Activated naive CD8-positive, alpha-beta T cell (primary cell): ENCODE results near the gene SNCB.

Experiments used
- H3K27ac Mint-ChIP-seq: one replicate; pipeline ENCODE4 v1.8.0; 2021; ENCODE audit warnings: mixed read lengths
- H3K27me3 Mint-ChIP-seq: one replicate; pipeline ENCODE4 v1.8.0; 2021; ENCODE audit warnings: mixed read lengths
- H3K36me3 Mint-ChIP-seq: one replicate; pipeline ENCODE4 v1.8.0; 2021; ENCODE audit warnings: mixed read lengths
- H3K4me1 Mint-ChIP-seq: one replicate; pipeline ENCODE4 v1.8.0; 2021; ENCODE audit warnings: low read depth, mixed read lengths
- H3K4me3 Mint-ChIP-seq: one replicate; pipeline ENCODE4 v1.8.0; 2021; ENCODE audit warnings: mild to moderate bottlenecking, mixed read lengths
- H3K9me3 Mint-ChIP-seq: one replicate; pipeline ENCODE4 v1.8.0; 2021; ENCODE audit warnings: low read depth, mixed read lengths

Gene SNCB

GRCh38 chr5:176642675-176643490 is 12.5 kb upstream of the SNCB start:
- no peaks in the 10 kb centered on the region for H3K9me3 Mint-ChIP-seq
- no peaks in the 10 kb centered on the region for H3K36me3 Mint-ChIP-seq
- H3K27me3 Mint-ChIP-seq: no peaks in the 10 kb centered on the region
- H3K4me3 Mint-ChIP-seq: no peak overlapping the region
- H3K4me1 Mint-ChIP-seq: peaks cover 14% of the 10 kb centered on the region
- H3K27ac Mint-ChIP-seq: no peak overlapping the region

- Mint-ChIP-seq H3K9me3 (no peaks in the 10 kb centered on the region), H3K27ac (no peak overlapping the region), H3K4me1 (peaks cover 3% of the 10 kb centered on the region), H3K27me3 (peaks cover 2% of the 10 kb centered on the region), H3K36me3 (no peaks in the 10 kb centered on the region), H3K4me3 (no peak overlapping the region)
Measured at GRCh38 chr5:176640616-176641015, 10.3 kb upstream of the SNCB start.

- peaks cover 3% of the 10 kb centered on the region for H3K9me3 Mint-ChIP-seq
- no peak overlapping the region for H3K4me3 Mint-ChIP-seq
- H3K36me3 Mint-ChIP-seq: no peaks in the 10 kb centered on the region
- peaks cover 6% of the 10 kb centered on the region for H3K27me3 Mint-ChIP-seq
- no peak overlapping the region for H3K27ac Mint-ChIP-seq
- peaks cover 2% of the 10 kb centered on the region for H3K4me1 Mint-ChIP-seq
Measured at GRCh38 chr5:176639981-176640380, 9.6 kb upstream of the SNCB start.

GRCh38 chr5:176639208-176639607 is 8.9 kb upstream of the SNCB start:
- peaks cover 10% of the 10 kb centered on the region for H3K27me3 Mint-ChIP-seq
- H3K27ac Mint-ChIP-seq: no peak overlapping the region
- H3K4me1 Mint-ChIP-seq: no peaks in the 10 kb centered on the region
- H3K9me3 Mint-ChIP-seq: peaks cover 3% of the 10 kb centered on the region
- H3K4me3 Mint-ChIP-seq: no peak overlapping the region
- H3K36me3 Mint-ChIP-seq: no peaks in the 10 kb centered on the region

- Mint-ChIP-seq H3K27ac (no peak overlapping the region), H3K27me3 (peaks cover 18% of the 10 kb centered on the region), H3K9me3 (peaks cover 3% of the 10 kb centered on the region)
Measured at GRCh38 chr5:176638437-176638836, 8.1 kb upstream of the SNCB start.

GRCh38 chr5:176637556-176637955 is 7.2 kb upstream of the SNCB start:
- H3K4me3 Mint-ChIP-seq: no peak overlapping the region
- peaks cover 21% of the 10 kb centered on the region for H3K27me3 Mint-ChIP-seq
- no peak overlapping the region for H3K27ac Mint-ChIP-seq
- H3K9me3 Mint-ChIP-seq: peaks cover 3% of the 10 kb centered on the region
- H3K4me1 Mint-ChIP-seq: peaks cover 3% of the 10 kb centered on the region
- H3K36me3 Mint-ChIP-seq: no peaks in the 10 kb centered on the region

More at GRCh38 chr5:176638437-176638836, 8.1 kb upstream of the SNCB start:
- H3K36me3 Mint-ChIP-seq: no peaks in the 10 kb centered on the region
- peaks cover 3% of the 10 kb centered on the region for H3K4me1 Mint-ChIP-seq
- H3K4me3 Mint-ChIP-seq: no peak overlapping the region

GRCh38 chr5:176636426-176636825 is 6.1 kb upstream of the SNCB start:
- Mint-ChIP-seq H3K36me3 (no peaks in the 10 kb centered on the region), H3K27me3 (peaks cover 25% of the 10 kb centered on the region), H3K27ac (no peak overlapping the region), H3K4me1 (peaks cover 3% of the 10 kb centered on the region), H3K4me3 (no peak overlapping the region), H3K9me3 (peaks cover 3% of the 10 kb centered on the region)

- no peak overlapping the region for H3K27ac Mint-ChIP-seq
- peaks cover 39% of the 10 kb centered on the region for H3K27me3 Mint-ChIP-seq
- no peak overlapping the region for H3K4me3 Mint-ChIP-seq
- no peaks in the 10 kb centered on the region for H3K36me3 Mint-ChIP-seq
- peaks cover 3% of the 10 kb centered on the region for H3K9me3 Mint-ChIP-seq
- H3K4me1 Mint-ChIP-seq: peaks cover 11% of the 10 kb centered on the region
Measured at GRCh38 chr5:176633598-176633997, 3.3 kb upstream of the SNCB start.

GRCh38 chr5:176632745-176633144 is 2.4 kb upstream of the SNCB start:
- H3K4me3 Mint-ChIP-seq: no peak overlapping the region
- H3K27ac Mint-ChIP-seq: no peak overlapping the region
- H3K4me1 Mint-ChIP-seq: peaks cover 11% of the 10 kb centered on the region
- H3K9me3 Mint-ChIP-seq: peaks cover 3% of the 10 kb centered on the region
- peaks cover 46% of the 10 kb centered on the region for H3K27me3 Mint-ChIP-seq
- no peaks in the 10 kb centered on the region for H3K36me3 Mint-ChIP-seq

GRCh38 chr5:176631383-176632200 is 1.3 kb upstream of the SNCB start:
- Mint-ChIP-seq H3K9me3 (peaks cover 3% of the 10 kb centered on the region), H3K36me3 (no peaks in the 10 kb centered on the region), H3K4me3 (no peak overlapping the region), H3K27ac (no peak overlapping the region), H3K4me1 (peaks cover 11% of the 10 kb centered on the region), H3K27me3 (peaks cover 44% of the 10 kb centered on the region)

GRCh38 chr5:176630681-176631222 is 418 bp upstream of the SNCB start:
- peak overlapping the region; percentile 74 for H3K4me3 Mint-ChIP-seq
- no peaks in the 10 kb centered on the region for H3K36me3 Mint-ChIP-seq
- H3K9me3 Mint-ChIP-seq: peaks cover 3% of the 10 kb centered on the region
- peaks cover 44% of the 10 kb centered on the region for H3K27me3 Mint-ChIP-seq
- H3K27ac Mint-ChIP-seq: no peak overlapping the region
- H3K4me1 Mint-ChIP-seq: peaks cover 11% of the 10 kb centered on the region

- peaks cover 37% of the 10 kb centered on the region for H3K27me3 Mint-ChIP-seq
- H3K27ac Mint-ChIP-seq: no peak overlapping the region
- peaks cover 11% of the 10 kb centered on the region for H3K4me1 Mint-ChIP-seq
- peak overlapping the region; percentile 52 for H3K4me3 Mint-ChIP-seq
- no peaks in the 10 kb centered on the region for H3K9me3 Mint-ChIP-seq
- no peaks in the 10 kb centered on the region for H3K36me3 Mint-ChIP-seq
Measured at GRCh38 chr5:176629317-176629852, 949 bp downstream of the SNCB start.

- H3K27ac Mint-ChIP-seq: no peak overlapping the region
- no peaks in the 10 kb centered on the region for H3K36me3 Mint-ChIP-seq
- H3K4me3 Mint-ChIP-seq: peak overlapping the region; percentile 52
- H3K4me1 Mint-ChIP-seq: peaks cover 8% of the 10 kb centered on the region
- no peaks in the 10 kb centered on the region for H3K9me3 Mint-ChIP-seq
- H3K27me3 Mint-ChIP-seq: peaks cover 30% of the 10 kb centered on the region
Measured at GRCh38 chr5:176628406-176629228, 1.7 kb downstream of the SNCB start.

- Mint-ChIP-seq H3K36me3 (no peaks in the 10 kb centered on the region), H3K4me3 (peak overlapping the region; percentile 18), H3K4me1 (peaks cover 8% of the 10 kb centered on the region), H3K9me3 (no peaks in the 10 kb centered on the region), H3K27ac (no peak overlapping the region), H3K27me3 (peaks cover 25% of the 10 kb centered on the region)
Measured at GRCh38 chr5:176627582-176627981, 2.8 kb downstream of the SNCB start.
